Neural progenitor cell (in vitro differentiated cells): ENCODE measurements around the gene NES. TPM values are rescaled to one million over a fixed set of nuclear protein-coding genes. Genes with fewer than 3 reads are reported as not detected.

Experiments used
- DNase-seq: peaks from one replicate; pipeline ENCODE4 v3.0.0-alpha.2; 2016; ENCODE audit warnings: low spot score
- H2AFZ ChIP-seq: fragments of 200-600 bp; sonication (generic); replicated peaks from 2 replicates; pipeline ENCODE4 v1.6.1; 2016; ENCODE audit warnings: antibody characterized with exemption
- H3F3A ChIP-seq: fragments of 200-600 bp; sonication (generic); 2 replicates; pipeline ENCODE4 v1.6.1; 2016; ENCODE audit warnings: antibody characterized with exemption, low read depth
- H3K27ac ChIP-seq: fragments of 200-600 bp; sonication (generic); 2 replicates; pipeline ENCODE4 v1.5.1; 2016; ENCODE audit warnings: mild to moderate bottlenecking
- H3K27me3 ChIP-seq: fragments of 200-600 bp; sonication (generic); 2 replicates; pipeline ENCODE4 v1.6.1; 2016; ENCODE audit warnings: mild to moderate bottlenecking, moderate library complexity
- H3K36me3 ChIP-seq: fragments of 200-600 bp; sonication (generic); 2 replicates; pipeline ENCODE4 v1.5.1; 2016
- H3K4me1 ChIP-seq: fragments of 200-600 bp; sonication (generic); 2 replicates; pipeline ENCODE4 v1.6.1; 2016; ENCODE audit warnings: mixed run types
- H3K4me2 ChIP-seq: fragments of 200-600 bp; sonication (generic); 2 replicates; pipeline ENCODE4 v1.6.1; 2016
- H3K4me3 ChIP-seq: fragments of 200-600 bp; sonication (generic); 2 replicates; pipeline ENCODE4 v1.5.1; 2016
- H3K79me2 ChIP-seq: fragments of 200-600 bp; sonication (generic); 2 replicates; pipeline ENCODE4 v1.6.1; 2016; ENCODE audit warnings: low read depth
- H3K9ac ChIP-seq: fragments of 200-600 bp; sonication (generic); 2 replicates; pipeline ENCODE4 v1.6.1; 2016
- H3K9me3 ChIP-seq: fragments of 200-600 bp; sonication (generic); 2 replicates; pipeline ENCODE4 v1.5.1; 2016; ENCODE audit warnings: low read depth
- H4K20me1 ChIP-seq: fragments of 200-600 bp; sonication (generic); 2 replicates; pipeline ENCODE4 v1.6.1; 2016; ENCODE audit warnings: low read depth
- H3K27ac Mint-ChIP-seq: 3 replicates; pipeline ENCODE4 v1.8.0; 2021; ENCODE audit warnings: mixed read lengths
- H3K27me3 Mint-ChIP-seq: 2 replicates; pipeline ENCODE4 v1.8.0; 2022; ENCODE audit warnings: low read depth, mild to moderate bottlenecking, inconsistent platforms, moderate library complexity, mixed read lengths; ENCODE audit not compliant: insufficient read depth
- H3K36me3 Mint-ChIP-seq: 3 replicates; pipeline ENCODE4 v1.8.0; 2021; ENCODE audit warnings: mixed read lengths
- H3K4me1 Mint-ChIP-seq: 3 replicates; pipeline ENCODE4 v1.8.0; 2021; ENCODE audit warnings: mixed read lengths
- H3K4me3 Mint-ChIP-seq: 3 replicates; pipeline ENCODE4 v1.8.0; 2021; ENCODE audit warnings: mild to moderate bottlenecking, moderate library complexity, mixed read lengths
- H3K9me3 Mint-ChIP-seq: 3 replicates; pipeline ENCODE4 v1.8.0; 2020; ENCODE audit warnings: mixed read lengths
- CTCF ChIP-seq: fragments of 200-600 bp; sonication (generic); IDR thresholded peaks from 2 replicates; pipeline ENCODE4 v1.5.1; 2017; ENCODE audit warnings: antibody characterized with exemption, mild to moderate bottlenecking
- EZH2 ChIP-seq: fragments of 200-600 bp; sonication (generic); IDR thresholded peaks from 2 replicates; pipeline ENCODE4 v1.6.1; 2017; ENCODE audit warnings: antibody characterized with exemption, mild to moderate bottlenecking, moderate library complexity
- EZH2phosphoT487 ChIP-seq: fragments of 200-600 bp; sonication (generic); IDR thresholded peaks from 2 replicates; pipeline ENCODE4 v1.6.1; 2017; ENCODE audit warnings: antibody characterized with exemption
- total RNA-seq: library from RNA; depleted of rRNA; stranded (reverse); fragments of >200 nt; gene quantifications from 2 replicates; pipeline ENCODE4 v1.2.3, GENCODE V29; 2015; ENCODE audit warnings: low replicate concordance

Gene NES
- total RNA-seq, 1 donor from 2014 or later = 83.8 TPM

- Mint-ChIP-seq H3K27me3 (peaks cover 32% of the 10 kb centered on the region), H3K36me3 (no peaks in the 10 kb centered on the region), H3K27ac (peak overlapping the region; percentile 92), H3K4me3 (peak overlapping the region; percentile 63), H3K9me3 (no peaks in the 10 kb centered on the region), H3K4me1 (peaks cover 63% of the 10 kb centered on the region)
- H3K9ac ChIP-seq = no peak overlapping the region
- H3F3A ChIP-seq = peaks cover 40% of the 10 kb centered on the region
- H2AFZ ChIP-seq = no peak overlapping the region
- no peak overlapping the region for H3K4me2 ChIP-seq
- H4K20me1 ChIP-seq = peaks cover 24% of the 10 kb centered on the region
- H3K27me3 ChIP-seq = peaks cover 52% of the 10 kb centered on the region
- H3K4me1 ChIP-seq = peaks cover 53% of the 10 kb centered on the region
- H3K4me3 ChIP-seq = no peak overlapping the region
- H3K36me3 ChIP-seq = no peaks in the 10 kb centered on the region
- TF ChIP-seq EZH2phosphoT487 = no peak
- no peak for TF ChIP-seq EZH2
- no peak for TF ChIP-seq CTCF
- H3K9me3 ChIP-seq = no peaks in the 10 kb centered on the region
- H3K27ac ChIP-seq = no peak overlapping the region
- DNase-seq = no peak
- no peaks in the 10 kb centered on the region for H3K79me2 ChIP-seq
These were observed 17.6 kb downstream of the NES start for GRCh38 chr1:156659661-156659987.

GRCh38 chr1:156658945-156659574 lies 18.1 kb downstream of the NES start:
- Histone ChIP-seq H3K9ac (no peak overlapping the region), H3K4me1 (peaks cover 47% of the 10 kb centered on the region), H3K36me3 (no peaks in the 10 kb centered on the region), H3K9me3 (no peaks in the 10 kb centered on the region), H3K4me3 (no peak overlapping the region), H3F3A (peaks cover 34% of the 10 kb centered on the region), H4K20me1 (peaks cover 24% of the 10 kb centered on the region), H3K27me3 (peaks cover 58% of the 10 kb centered on the region), H2AFZ (no peak overlapping the region), H3K4me2 (no peak overlapping the region), H3K27ac (no peak overlapping the region), H3K79me2 (no peaks in the 10 kb centered on the region)
- H3K27me3 Mint-ChIP-seq = peaks cover 33% of the 10 kb centered on the region
- TF ChIP-seq EZH2 (no peak), CTCF (no peak), EZH2phosphoT487 (no peak)
- peak overlapping the region; percentile 62 for H3K4me3 Mint-ChIP-seq
- no peaks in the 10 kb centered on the region for H3K36me3 Mint-ChIP-seq
- H3K4me1 Mint-ChIP-seq = peaks cover 57% of the 10 kb centered on the region
- H3K9me3 Mint-ChIP-seq = no peaks in the 10 kb centered on the region
- DNase-seq = no peak
- H3K27ac Mint-ChIP-seq = peak overlapping the region; percentile 92

- Mint-ChIP-seq H3K4me1 (peaks cover 52% of the 10 kb centered on the region), H3K27me3 (peaks cover 36% of the 10 kb centered on the region), H3K27ac (no peak overlapping the region), H3K36me3 (no peaks in the 10 kb centered on the region), H3K4me3 (no peak overlapping the region), H3K9me3 (no peaks in the 10 kb centered on the region)
- DNase-seq = no peak
- Histone ChIP-seq H3K4me1 (peaks cover 41% of the 10 kb centered on the region), H3F3A (peaks cover 29% of the 10 kb centered on the region), H4K20me1 (peaks cover 24% of the 10 kb centered on the region), H3K9me3 (no peaks in the 10 kb centered on the region), H3K27me3 (peaks cover 63% of the 10 kb centered on the region), H3K36me3 (no peaks in the 10 kb centered on the region), H3K27ac (no peak overlapping the region), H2AFZ (no peak overlapping the region), H3K79me2 (no peaks in the 10 kb centered on the region), H3K4me3 (no peak overlapping the region), H3K4me2 (no peak overlapping the region), H3K9ac (no peak overlapping the region)
- TF ChIP-seq EZH2phosphoT487 = no peak
- no peak for TF ChIP-seq EZH2
- TF ChIP-seq CTCF = no peak
These were observed 18.7 kb downstream of the NES start for GRCh38 chr1:156658496-156658895.
